HTR-8/SVneo (cell line): ENCODE results near the gene SNRNP70.

Source experiments
- DNase-seq: peaks from one replicate; pipeline ENCODE4 v3.0.0; 2011; ENCODE audit warnings: low spot score, mixed read lengths; ENCODE audit not compliant: insufficient read length
- FAIRE-seq: peaks from 2 replicates; lab custom pipeline; 2011; peaks lifted over from hg19 to GRCh38; lab: Jason Lieb, UNC

Gene SNRNP70

DNA sequence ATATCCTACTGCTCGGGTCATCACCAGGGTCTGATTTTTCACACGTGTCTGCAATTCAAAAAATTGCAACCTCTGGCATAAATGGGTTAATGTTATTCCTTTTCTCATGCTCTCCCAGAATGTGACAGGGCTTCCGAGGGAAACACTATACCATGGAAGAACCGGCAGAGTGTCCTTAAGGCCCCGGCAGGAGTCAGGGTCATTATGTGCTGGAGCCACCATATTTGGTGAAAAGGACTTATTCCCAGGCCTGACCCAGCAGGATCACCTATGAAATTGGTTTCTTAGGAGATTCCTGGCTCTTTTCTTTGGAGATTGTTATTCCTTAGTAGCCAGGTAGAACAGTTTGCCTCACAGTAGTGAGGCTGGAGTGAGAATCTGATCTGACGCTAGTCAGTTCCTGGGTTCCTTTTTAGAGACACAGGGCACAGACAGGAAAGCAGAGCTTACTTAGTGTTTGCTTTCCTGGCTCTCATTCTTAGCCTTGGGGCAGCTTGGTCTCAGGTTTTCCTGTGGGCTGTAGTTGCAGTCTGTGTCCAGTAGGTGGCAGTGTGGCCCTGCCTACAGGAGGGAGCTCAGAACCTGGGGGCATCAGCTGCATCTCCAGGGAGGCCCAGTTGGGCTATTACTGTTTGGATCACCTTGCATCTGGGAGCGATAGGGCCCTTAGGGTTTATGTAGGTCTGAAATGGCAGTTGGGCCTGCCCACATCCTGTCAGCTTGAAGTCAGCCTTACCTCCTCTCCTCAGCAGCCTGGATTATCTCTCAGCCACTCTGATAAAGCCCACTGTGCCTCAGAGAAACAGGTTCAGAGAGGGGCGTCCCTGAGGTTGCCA is 12.4 kb downstream of the SNRNP70 start:
- peak; percentile 71 for DNase-seq
- FAIRE-seq, result peak; percentile 52

DNA sequence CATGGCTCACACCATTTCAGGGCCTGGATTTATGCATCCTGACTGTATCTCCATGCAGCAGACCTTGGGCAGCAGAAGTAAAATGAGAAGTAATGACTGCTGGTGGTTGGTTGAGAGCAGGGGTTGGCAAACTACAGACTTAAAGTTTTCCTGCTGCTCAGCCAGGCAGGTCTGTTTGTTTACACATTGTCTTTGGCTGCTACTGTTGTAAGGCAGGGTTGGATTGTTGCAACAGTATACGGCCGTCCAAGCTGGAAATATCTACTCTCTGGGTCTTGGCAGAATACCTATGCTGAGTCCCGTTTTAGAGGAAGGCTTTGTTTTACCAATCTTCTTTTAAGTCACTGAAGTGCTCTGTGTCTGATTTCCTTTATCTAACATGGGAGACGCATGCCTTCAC is 13.5 kb downstream of the SNRNP70 start:
- no peak for FAIRE-seq
- DNase-seq, result no peak

DNA sequence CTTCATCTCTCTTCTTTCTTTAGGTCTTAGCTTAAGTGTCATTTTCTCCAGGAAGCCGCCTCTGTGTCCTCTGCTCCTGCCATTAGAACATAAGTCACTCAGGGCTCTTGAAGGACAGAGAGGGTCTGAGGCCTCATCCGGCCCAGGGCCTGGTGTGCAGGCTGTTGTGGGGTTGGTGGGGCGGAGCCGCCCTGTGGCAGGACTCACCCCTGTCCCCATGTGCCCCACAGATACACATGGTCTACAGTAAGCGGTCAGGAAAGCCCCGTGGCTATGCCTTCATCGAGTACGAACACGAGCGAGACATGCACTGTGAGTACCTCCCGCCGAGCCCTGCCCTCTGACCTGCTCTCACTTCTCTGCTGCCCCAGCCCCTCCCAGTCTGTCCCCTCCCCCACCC is 15.9 kb downstream of the SNRNP70 start:
- DNase-seq, result no peak
- FAIRE-seq, result no peak

DNA sequence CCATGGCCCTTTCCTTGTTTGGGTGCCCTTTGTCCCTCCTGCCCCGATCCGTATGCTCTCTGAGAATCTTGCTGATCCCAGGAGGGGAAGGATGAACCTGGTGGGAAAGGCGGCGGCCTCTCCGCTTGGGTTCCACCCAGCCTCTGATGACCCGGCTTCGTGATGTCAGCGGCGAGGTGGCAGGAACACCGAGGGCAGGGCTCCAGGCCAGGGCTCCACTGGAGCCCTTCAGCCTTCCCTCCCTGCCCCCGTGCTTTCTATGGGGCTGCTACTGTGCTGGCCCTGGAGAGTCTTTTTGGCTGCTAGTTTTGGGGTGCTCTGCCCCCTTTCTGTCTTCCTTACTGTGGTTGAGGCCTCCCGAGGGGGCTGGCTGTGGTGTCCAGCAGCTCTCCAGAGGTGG is 17.1 kb downstream of the SNRNP70 start:
- no peak for FAIRE-seq
- DNase-seq, result no peak

DNA sequence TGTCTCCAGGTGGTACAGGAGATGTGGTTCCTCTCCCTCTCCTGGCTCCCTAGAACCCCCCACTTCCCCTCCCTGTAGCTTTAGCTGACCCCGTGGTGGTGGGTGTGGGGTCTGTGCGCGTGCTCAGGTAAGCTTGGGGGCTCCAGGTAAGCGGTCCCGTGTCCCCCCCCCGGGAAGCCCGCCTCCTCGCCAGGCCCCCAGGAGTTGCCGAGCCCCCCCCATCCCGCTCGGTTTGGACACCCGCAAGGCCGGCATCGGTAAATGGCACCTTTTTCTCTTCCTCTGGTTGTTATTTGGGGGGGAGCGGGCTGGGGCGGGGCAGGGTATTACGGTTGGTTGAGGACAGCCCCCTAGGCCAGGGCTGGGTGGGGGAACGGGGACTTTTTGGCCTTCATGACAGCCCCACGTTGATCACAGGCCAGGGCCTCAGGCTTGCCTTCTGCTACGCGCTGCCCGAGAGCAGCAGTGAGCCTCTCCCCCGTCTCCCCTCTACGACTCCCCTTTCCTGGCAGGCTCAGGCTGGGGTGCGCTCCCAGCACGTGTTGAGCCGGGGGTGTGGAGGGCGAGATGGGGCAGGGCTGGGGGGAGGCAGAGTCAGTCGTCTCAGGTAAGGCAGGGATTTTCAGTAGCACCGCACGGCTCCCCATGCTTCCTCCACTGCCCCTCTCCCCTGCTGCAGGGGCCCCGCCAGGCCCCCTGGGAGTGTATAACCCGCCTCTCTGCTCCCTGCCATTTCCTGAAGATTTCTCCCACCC is 18.3 kb downstream of the SNRNP70 start:
- FAIRE-seq (no peak), DNase-seq (no peak)

DNA sequence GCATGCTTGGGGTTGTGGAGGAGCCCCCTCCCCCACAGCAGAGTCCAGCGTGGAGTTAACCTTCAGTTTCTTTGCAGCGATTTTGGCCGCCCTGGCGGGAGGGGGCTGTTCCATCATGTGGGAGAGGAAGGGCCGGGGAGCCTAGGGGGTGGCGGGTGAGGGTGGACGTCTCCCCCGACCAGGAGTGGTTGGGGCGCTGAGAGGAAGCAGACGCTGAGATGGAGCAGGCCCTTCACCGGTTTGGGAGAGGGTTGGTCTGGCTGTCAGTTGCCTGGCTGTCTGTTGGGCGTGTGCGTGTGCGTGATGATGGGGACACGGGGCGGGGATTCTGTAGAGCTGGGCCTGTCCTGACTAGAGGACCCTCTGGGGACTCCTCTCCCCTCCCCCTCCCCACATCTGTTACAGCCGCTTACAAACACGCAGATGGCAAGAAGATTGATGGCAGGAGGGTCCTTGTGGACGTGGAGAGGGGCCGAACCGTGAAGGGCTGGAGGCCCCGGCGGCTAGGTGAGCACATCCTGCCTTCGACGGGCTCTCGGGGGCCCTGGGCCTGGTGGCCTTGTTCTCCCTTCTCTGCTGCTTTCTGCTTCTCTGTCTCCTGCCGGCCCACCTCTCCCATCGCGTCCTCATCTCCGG is 19.1 kb downstream of the SNRNP70 start:
- FAIRE-seq, result no peak
- DNase-seq, result no peak

DNA sequence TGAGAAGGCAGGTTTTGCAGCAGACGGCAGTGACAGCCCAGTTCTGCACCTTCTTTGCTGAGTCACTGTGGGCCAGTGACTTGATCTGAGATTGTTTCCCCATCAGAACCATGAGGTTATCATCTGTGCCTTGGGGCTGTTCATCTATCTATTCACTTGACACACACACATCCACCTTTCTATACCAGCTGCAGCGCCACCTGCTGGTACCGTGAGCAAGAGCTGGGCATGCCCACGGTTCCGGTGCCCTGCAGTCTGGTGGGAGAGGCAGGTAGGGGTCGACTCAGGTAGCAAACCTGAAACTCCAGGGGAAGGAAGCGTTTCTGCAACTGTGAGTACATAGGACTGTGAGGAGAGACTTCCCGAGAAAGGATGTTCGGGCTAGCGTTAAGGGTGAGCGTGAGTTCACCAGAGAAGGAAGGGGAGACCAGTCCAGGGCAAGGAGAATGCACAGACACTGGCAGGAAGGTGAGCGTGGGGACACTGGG is 21.4 kb downstream of the SNRNP70 start:
- DNase-seq (peak; percentile 41), FAIRE-seq (peak; percentile 83)

DNA sequence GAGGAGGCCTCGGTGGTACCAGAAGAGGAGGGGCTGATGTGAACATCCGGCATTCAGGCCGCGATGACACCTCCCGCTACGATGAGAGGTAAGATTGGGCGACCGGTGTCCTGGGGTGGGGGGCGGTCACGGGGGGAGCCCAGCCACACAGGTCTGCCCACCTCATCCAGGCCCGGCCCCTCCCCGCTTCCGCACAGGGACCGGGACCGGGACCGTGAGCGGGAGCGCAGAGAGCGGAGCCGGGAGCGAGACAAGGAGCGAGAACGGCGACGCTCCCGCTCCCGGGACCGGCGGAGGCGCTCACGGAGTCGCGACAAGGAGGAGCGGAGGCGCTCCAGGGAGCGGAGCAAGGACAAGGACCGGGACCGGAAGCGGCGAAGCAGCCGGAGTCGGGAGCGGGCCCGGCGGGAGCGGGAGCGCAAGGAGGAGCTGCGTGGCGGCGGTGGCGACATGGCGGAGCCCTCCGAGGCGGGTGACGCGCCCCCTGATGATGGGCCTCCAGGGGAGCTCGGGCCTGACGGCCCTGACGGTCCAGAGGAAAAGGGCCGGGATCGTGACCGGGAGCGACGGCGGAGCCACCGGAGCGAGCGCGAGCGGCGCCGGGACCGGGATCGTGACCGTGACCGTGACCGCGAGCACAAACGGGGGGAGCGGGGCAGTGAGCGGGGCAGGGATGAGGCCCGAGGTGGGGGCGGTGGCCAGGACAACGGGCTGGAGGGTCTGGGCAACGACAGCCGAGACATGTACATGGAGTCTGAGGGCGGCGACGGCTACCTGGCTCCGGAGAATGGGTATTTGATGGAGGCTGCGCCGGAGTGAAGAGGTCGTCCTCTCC is 22.6 kb downstream of the SNRNP70 start:
- FAIRE-seq, result no peak
- DNase-seq, result no peak

DNA sequence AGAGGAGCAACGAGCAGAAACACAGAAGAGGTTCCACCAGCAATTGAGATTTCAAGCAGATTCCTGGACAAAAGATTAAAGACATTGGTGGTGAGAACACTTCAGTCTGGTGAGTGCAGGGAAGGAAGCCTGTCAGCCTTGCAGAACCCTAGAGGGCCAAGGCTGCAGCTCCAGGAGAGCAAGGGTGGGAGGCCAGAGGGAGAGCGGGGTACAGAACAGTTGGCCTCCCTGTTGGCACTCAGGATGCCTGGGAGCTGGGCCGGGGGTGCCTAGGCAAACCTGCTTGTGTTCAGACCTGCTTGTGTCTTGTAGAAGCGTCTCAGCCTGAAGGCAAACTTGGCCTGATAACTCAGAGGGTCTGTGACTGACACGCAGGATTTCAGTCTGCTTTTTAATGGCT is 23.8 kb downstream of the SNRNP70 start:
- DNase-seq (no peak), FAIRE-seq (no peak)

DNA sequence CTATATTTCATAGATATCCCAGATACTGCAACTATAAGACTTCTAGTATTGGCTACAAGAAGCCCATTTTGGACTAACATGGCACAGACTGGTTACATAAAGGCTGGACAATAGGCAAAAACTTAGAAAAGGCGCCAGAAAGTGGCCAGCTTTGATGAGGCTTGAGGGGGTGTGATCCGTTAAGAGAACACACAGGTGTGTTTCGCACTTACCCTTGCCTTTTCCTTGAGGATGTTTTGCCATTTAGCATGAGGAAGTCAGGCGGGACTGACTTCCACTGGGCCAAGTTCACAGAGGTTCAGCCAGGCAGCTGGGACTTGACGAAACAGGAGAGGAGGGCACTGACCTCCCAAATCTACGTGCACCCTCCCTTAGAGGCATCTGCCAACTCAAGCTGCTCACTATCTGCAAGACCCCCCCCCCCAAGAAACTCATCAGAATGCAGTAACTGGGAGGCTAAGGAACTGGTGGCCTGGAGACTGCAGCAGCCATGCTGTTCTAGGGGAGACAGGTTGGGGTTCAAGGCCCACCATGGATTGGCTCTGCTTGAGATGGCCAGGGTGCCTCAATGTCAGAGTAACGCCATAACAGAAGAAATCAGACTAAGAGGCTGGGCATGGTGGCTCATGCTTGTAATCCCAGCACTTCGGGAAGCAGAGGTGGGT is 24.4 kb downstream of the SNRNP70 start:
- no peak for FAIRE-seq

DNA sequence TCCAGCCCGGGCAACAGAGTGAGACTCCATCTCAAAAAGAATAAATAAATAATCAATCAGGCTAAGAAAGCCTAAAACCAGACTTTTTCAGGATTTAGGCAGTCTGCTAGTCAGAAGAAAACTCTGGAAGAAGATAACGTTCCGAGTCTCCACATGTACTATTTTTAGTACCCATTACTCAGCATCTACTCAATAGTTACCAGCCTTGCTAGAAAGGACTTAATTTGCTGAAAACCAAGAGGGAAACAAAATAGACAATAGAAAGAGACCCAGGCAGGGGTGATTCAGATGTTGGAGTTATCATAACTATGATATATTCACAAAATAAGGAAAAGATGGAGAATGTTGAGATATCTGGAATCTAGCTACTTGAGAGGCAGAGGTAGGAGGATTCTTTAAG is 25.3 kb downstream of the SNRNP70 start:
- no peak for FAIRE-seq
- no peak for DNase-seq

More for the DNA sequence above, 24.4 kb downstream of the SNRNP70 start:
- no peak for DNase-seq

DNA sequence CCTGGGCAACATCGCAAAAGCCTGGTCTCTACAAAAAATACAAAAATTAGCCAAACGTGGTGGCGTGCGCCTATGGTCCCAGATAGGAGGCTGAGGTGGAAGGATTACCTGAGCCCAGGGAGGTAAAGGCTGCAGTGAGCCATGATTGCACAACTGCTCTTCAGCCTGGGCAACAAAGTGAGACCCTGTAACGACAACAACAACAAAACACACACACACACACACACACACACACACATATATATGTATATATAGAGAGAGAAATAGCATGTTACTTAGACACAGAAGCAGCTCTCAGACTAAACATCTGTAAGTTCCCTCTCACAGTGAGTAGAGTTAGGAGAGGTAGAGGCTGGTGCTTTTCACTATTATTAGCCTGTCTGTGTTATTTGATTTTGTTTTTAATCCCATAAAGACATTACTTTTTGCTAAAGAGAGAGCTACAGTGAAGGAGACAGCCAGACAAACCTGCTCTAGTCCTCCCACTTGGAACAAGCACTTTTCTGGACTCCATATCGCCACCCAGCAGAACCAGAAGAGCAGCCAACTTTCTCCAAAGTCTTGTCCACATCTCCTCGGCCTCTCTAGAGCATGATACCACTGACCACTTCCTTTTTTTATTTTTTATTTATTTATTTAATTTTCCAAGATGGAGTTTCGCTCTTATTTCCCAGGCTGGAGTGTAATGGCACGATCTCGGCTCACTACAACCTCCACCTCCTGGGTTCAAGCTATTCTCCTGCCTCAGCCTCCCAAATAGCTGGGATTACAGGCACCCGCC is 26.2 kb downstream of the SNRNP70 start:
- FAIRE-seq, result no peak
- no peak for DNase-seq

DNA sequence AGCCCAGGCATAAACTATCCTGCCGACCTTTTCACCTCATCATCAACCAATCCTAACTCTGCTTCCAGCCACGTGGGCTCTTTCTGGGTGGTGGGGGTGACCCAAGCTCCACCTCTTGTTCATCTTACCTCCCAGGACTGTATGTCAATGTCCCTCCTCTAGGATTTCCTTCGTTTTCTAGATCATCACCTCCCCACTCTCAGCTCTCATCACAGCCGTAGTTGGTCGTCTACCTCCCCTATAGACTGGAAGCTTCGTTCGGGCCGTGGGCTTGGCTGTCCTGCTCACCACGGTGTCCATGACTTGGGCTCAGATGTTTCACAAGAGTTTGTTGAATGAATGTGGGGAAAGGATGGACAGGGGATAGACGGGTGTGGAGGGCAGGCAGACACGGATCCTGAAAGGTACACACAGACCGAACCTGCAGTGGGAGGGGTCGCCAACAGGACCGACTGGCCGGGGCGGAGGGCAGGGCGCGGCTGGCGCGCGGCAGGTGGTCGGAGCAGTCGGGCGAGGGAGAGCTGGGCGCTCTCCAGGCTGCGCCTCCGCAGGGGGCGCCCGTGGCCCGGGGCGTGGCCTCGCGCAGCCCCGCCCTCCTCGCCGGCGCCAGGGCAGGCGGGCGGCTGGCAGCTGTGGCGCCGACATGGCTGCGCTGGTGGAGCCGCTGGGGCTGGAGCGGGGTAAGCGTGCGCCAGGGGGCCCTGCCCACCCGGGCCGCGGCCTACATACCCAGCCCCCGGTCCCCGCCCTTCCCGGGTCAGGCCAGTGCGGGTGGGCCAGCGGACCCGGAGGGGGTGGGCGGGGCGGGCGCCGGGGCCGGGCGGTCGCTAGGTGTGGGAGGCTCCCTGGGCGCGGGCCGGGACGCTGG is 28.7 kb downstream of the SNRNP70 start, which contains the start of gene LIN7B:
LIN7B (plus strand) TSS at position 609 of the 868 bp plus-strand sequence; CDS start at position 644, 35 bp downstream.
- FAIRE-seq (peak; percentile 84), DNase-seq (peak; percentile 85)

DNA sequence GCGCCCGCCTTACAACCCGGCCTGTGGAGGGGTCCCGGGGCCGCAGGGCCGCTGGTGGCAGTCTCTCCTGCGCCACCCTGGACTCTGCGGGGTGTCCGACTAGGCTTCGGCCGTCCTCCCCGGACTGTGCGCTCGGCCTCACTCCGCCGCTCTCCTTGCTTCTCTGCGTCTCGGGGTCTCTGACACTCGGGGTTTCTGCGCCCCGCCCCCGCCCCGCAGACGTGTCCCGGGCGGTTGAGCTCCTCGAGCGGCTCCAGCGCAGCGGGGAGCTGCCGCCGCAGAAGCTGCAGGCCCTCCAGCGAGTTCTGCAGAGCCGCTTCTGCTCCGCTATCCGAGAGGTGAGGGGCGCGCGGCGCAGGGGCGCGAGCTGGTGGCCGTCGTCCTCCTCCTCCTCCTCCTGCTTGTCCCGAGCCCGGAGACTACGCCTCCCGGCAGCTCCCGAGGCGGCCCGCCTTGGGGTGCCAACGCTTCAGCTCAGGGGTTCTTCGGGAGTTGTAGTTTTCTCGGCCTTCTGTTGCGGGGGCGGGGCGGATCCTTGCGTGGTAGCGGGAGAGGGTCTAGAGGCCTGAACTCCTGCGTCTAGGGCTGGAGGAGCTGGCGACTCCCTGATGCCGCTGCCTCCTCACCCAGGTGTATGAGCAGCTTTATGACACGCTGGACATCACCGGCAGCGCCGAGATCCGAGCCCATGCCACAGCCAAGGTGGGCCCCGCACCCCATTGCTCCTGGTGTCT is 29.5 kb downstream of the SNRNP70 start:
- FAIRE-seq (no peak), DNase-seq (peak; percentile 36)

DNA sequence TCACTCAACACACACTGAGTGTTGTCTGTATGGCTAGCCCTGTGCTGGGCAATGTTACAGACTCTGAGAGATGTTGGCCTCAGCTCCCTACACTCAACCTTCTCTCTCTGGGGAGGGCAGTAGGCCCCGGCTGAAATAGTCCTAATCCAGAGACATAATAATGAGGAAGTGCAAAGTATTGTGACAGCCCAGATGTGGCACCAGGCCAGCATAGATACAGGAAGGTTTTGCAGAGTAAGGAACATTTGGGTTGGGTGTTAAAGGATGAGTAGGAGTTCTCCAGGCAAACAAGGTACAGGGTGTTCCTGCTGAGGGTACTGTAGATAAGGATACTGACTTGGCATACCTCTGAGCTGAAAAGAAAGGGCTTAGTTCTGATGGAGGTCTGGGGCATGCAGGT is 31.3 kb downstream of the SNRNP70 start:
- DNase-seq, result no peak
- FAIRE-seq, result no peak

DNA sequence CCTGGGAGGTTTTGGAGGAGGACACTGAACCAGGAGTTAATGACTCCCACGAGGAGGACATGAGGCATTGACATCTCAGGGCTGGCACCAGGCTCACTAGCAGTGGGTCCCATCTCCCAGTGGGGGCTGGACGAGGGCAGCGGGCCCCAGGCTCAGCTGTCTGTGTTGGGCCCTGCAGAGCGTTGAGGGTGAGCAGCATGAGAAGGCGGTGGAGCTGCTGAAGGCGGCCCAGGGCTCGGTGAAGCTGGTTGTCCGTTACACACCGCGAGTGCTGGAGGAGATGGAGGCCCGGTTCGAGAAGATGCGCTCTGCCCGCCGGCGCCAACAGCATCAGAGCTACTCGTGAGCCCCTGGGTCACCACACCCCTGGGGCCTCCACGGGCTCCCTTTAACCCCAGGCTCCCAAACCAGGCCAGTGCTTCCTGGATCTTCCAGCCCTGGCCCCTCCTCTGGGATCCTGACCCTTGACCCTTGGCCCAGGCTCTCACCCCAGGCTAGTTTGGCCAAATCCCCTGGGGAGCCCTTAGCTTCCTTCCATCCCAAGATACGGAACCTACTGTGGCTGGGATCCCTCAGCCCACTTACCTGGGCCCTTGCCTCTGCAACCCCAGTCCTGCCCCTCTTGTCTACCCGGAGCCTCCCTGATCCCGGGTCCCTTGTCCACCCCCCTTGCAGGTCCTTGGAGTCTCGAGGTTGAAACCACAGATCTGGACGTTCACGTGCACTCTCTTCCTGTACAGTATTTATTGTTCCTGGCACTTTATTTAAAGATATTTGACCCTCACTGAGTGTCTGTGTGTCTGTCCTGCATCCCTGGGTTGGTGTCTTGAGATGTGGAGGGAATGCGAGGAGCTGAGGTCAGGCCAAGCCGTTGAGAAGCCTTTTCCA is 32.7 kb downstream of the SNRNP70 start:
- DNase-seq (no peak), FAIRE-seq (no peak)
